AG04449 (cell line): ENCODE measurements around the gene LACC1.

Source experiments
- CTCF ChIA-PET: fragments of 350-600 bp; formaldehyde crosslinking; extraction: SDS; loops from one replicate; lab custom pipeline; 2021; ENCODE audit warnings: antibody characterized with exemption; lab: Yijun Ruan, JAX
- POLR2A ChIA-PET: fragments of 400-600, 350-600 bp; formaldehyde crosslinking; extraction: SDS; loops from one replicate; lab custom pipeline; 2020; ENCODE audit warnings: antibody characterized with exemption, inconsistent platforms; lab: Yijun Ruan, JAX
- DNase-seq: peaks from one replicate; pipeline ENCODE4 v3.0.0-alpha.2; 2010; ENCODE audit warnings: low read depth, low spot score
- H3K4me3 ChIP-seq: 2 replicates; pipeline ENCODE4 v1.5.1; 2011; ENCODE audit warnings: low read depth, mild to moderate bottlenecking, control low read depth, low read length
- CTCF ChIP-seq: IDR thresholded peaks from one replicate; pipeline ENCODE4 v1.5.1; 2011; ENCODE audit warnings: mild to moderate bottlenecking, moderate library complexity, low read length, control low read depth, inconsistent platforms; ENCODE audit not compliant: insufficient read depth; ENCODE audit errors: missing control alignments

Gene LACC1

DNA sequence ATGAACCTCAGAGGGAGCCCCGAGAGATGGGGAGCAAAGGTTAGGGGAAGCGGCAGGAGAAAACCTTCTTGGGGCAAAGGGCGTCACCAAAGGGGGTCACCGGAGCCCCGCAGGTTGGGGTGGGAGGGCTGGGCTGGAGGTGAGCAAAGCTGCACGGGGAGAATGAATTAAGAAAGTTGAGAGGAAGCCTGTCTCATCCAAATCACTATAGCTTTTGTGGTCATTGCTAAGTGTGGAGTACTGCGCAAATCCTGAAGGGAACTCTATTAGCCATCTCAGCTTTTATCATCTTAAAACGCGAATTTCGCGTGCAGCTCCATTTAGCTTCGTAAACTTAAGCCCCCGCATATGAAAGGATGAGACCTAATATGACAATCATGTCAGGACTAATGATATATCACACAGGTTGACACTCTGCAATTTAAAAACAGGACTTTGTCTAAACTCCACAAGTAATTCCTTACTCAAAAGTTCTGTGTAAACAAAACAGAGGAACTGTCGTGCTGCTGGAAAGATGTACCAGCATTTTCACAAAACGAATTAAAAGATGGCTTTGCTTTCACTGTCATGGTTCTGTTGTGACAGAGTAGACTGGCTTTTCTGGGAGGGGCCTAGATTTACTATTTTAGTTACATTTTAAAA is 631 bp downstream of the LACC1 start:
- no peak for DNase-seq
- POLR2A ChIA-PET = no interaction called here
- peak overlapping the region; percentile 69 for H3K4me3 ChIP-seq
- CTCF ChIA-PET = interaction anchor here (1.4 kb wide), 1 partner anchor 911 kb away, joined by 4 read pairs; no protein-coding TSS in a partner anchor
- TF ChIP-seq CTCF = no peak

GRCh38 chr13:43880926-43881325 is 1.2 kb downstream of the LACC1 start:
- ChIA-PET CTCF (interaction anchor here (1.4 kb wide), 2 partner anchors 74 to 911 kb away, joined by 4 read pairs; no protein-coding TSS in a partner anchor), POLR2A (no interaction called here)
- H3K4me3 ChIP-seq = no peak overlapping the region
- DNase-seq = no peak
- TF ChIP-seq CTCF = no peak

DNA sequence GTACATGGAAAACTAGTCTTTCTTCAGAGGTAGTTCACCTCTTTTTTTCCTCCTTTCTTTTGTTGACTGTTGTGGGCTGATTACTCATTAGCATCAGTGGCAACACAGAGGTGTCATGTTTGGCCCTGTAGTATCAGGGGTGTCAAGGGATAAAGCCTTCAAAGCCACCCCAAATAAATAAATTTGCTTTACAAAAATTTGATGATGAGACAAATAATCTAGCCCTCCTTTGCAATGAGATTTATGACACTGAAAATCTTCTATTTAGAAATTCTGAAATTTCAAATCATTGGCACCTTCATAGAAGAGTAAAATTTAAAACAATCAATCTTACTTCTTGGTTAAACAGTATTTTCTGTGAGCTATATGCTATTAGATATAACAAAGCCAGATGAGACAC is 1.9 kb downstream of the LACC1 start:
- ChIA-PET POLR2A (no interaction called here), CTCF (interaction anchor here (1.2 to 1.4 kb wide), 3 partner anchors 8 to 912 kb away, joined by 4 to 5 read pairs (median 4); no protein-coding TSS in a partner anchor)
- no peak overlapping the region for H3K4me3 ChIP-seq
- DNase-seq = no peak
- no peak for TF ChIP-seq CTCF

DNA sequence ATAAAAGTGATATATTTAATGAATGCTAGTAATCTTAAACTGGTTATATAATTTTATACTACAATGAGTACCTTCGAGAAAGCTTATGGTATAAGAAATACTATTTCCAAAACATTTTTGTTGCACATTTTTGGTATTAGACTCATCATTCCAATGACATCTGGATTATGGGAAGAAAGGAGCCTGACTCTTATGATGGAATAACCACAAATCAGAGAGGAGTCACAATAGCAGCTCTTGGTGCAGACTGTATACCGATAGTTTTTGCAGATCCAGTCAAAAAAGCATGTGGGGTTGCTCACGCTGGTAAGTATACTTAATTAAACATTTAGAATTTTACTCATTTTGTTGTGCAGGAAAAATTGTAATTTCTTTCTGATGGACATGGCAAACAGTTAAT is 3.9 kb downstream of the LACC1 start:
- ChIA-PET CTCF (interaction anchor here (0.6 to 1.6 kb wide), 4 partner anchors 9 to 858 kb away, joined by 3 to 6 read pairs (median 4); no protein-coding TSS in a partner anchor), POLR2A (interaction anchor here (0.6 kb wide), 1 partner anchor 856 kb away, joined by 3 read pairs; no protein-coding TSS in a partner anchor)
- H3K4me3 ChIP-seq = no peak overlapping the region
- DNase-seq = no peak
- TF ChIP-seq CTCF = no peak

GRCh38 chr13:43884222-43884621 is 4.5 kb downstream of the LACC1 start:
- no peak for TF ChIP-seq CTCF
- POLR2A ChIA-PET = no interaction called here
- CTCF ChIA-PET = interaction anchor here (0.9 kb wide), 1 partner anchor 11 kb away, joined by 3 read pairs; no protein-coding TSS in a partner anchor
- DNase-seq = no peak
- no peak overlapping the region for H3K4me3 ChIP-seq

DNA sequence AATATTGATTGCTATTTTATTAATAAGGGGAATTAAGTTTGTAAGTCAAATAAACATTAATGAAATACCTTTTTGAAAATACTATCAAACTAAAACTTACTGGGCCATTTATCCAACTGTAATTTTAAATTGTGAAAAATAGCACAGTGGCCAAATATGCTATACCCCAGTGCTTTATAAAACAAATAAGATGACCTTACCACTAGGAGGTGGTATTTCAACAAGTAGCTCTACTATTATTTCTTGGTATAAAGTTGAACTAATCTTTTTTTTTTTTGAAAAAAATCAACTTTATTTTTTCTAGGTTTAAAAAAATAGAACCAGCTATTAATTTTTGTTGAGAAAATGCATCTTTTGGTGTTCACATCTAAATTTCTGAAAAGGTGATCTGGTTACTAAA is 14.7 kb downstream of the LACC1 start:
- H3K4me3 ChIP-seq = no peak overlapping the region
- ChIA-PET POLR2A (no interaction called here), CTCF (interaction anchor here (1.2 to 3.0 kb wide), 2 partner anchors 11 to 14 kb away, joined by 9 to 27 read pairs; no protein-coding TSS in a partner anchor)
- TF ChIP-seq CTCF = no peak
- DNase-seq = no peak
